SKM-1 treated with dmso at 0.1 percent for 144 hours (cell line): ENCODE measurements around the gene TRIM62.

ENCODE experiments used
- DNase-seq: peaks from one replicate; lab custom pipeline; 2025; ENCODE audit not compliant: unreplicated experiment; lab: John Stamatoyannopoulos, UW

Gene TRIM62

DNA sequence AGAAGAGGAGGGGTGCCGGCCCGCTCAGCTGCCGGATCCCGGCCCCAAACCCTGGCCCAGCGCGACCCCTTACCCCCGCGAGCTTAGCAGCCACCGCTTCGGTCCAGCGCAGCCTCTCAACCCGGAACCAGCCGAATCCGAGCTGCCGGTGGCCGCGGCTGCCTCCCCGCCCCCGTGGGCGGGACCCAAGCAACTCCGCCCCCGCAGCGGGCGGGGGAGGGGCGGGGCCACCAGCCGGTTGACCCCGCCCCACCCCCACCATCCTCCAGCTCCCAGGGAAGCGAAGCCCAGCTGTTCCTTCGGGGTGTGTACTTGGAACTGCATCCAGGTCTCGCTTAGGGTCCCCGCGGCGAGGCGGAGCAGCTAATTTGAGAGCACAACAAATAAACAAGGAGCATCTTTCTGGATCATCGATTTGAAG, at the start of gene TRIM62:
Gene TRIM62, minus strand, starts transcription at position 123 of the 421 bp plus-strand sequence. CDS start 611 bp downstream, outside the sequence.
- peak; percentile 21 for DNase-seq

DNA sequence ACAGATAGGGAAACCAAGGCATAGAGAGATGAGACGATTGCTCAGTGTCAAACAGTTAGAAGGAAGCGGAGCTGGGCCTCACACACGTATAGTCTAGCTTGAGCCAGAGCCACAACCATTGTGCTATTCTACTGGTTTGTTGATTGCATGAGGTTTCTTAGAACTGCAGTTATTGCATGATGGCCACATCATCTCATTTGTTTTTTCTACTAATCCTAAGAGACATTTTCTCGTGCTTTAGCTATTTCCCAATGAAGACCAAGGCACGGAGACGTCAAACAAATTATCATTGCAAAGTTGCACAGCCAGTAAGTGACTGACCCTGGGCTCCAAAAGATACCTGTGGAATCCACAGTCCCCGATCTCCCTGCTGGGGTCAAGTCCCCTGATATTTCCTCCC, 49.3 kb upstream of the TRIM62 start:
- no peak for DNase-seq

DNA sequence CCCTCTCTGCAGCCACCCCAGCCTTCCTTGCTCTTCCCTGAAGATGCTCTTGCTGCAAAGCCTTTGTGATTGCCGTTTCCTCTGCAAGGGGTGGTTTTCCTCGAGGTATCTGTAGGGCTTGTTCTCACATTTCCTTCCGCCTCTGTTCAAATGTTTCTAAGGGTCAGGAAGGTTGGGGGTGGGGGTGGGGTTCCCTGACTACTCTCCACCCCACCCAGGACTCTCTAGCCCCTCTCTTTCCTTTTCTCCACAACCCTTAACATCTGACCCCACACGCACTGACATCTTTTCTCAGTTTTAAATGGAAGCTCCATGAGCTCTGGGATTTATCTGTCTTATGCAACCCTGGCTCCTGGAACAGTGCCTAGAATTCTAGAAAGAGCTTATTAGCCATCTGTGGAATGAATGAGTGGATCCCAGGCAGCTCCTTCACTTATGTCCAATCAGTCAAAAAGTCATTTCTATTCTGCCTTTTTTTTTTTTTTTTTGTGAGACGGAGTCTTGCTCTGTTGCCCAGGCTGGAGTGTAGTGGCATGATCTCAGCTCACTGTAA, 47.2 kb upstream of the TRIM62 start:
- DNase-seq = no peak

DNA sequence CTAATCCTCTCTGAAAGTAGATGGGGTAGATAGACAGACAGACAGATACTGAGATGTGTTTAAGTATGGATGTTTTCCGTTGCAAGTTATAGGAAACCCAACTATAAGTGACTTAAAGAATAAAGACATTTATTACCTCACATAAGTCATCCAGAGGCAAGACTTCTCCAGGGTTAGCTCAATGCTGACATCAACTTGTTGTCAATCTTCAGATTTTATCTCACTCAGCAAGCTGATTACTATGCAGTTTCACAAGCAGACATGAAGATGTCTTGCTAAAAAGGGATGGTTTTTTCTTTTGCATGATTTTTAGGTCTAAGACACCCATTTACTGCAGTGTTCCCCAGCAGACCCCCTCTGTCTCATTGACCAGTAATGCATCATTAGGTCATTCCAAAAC, 43.7 kb upstream of the TRIM62 start:
- DNase-seq = no peak

DNA sequence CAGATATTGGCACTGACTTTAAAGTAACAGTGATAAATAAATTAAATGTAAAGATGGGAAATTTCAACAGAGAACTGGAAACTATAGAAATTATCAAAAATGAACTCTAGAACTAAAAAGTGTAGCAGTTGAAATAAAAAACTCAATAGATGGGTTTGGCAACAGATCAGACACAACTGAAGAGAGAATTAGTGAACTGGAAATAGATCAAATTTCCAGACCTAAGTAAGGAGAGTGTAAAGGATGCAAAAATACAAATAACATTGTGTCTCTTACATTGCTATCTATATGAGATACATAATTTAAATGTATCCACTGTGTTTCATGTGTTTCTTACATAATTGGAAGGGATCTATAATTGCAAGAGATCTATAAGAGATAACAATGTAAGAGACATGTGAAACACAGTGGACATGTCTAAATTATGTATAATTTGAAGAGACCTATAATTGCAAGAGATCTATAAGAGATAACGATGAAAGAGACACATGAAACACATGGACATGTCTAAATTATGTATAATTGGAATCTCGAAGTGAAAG, 42.4 kb upstream of the TRIM62 start:
- no peak for DNase-seq

DNA sequence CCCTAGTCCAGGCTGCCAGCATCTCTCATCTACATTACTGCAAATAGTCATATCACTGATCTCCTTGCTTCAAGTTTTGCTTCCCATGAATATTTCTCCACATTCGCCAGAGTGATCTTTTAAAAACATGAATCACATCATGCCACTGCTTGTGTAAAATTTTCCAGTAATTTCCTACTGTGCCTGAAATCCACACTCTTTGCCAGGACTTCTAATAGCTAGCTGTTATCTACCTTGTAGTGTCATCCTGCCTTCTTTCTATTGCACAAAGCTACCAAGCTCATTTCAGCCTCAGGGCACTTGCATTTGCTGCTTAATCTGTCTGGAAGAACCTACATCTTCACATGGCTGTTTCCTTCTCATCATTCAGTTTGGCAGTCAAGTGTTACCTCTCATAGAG, 40.5 kb upstream of the TRIM62 start:
- DNase-seq = no peak

DNA sequence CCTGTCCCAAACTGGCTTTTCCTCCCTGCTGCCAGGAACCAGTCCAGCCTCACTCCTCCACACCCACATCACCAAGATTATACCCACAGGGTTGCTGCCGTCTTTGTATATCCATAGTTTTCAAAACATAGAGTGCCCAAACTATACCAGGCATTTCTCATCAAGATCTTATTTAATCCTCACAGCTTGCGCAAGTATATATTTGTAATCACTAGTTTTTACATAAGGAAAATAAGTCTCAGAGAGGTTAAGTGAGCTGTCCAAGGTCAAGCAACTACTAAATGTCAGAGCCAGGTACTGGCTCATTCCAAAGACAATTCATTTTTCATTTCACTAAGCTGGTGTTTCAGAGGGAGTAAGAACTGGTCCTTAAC, 39.5 kb upstream of the TRIM62 start:
- DNase-seq = no peak

DNA sequence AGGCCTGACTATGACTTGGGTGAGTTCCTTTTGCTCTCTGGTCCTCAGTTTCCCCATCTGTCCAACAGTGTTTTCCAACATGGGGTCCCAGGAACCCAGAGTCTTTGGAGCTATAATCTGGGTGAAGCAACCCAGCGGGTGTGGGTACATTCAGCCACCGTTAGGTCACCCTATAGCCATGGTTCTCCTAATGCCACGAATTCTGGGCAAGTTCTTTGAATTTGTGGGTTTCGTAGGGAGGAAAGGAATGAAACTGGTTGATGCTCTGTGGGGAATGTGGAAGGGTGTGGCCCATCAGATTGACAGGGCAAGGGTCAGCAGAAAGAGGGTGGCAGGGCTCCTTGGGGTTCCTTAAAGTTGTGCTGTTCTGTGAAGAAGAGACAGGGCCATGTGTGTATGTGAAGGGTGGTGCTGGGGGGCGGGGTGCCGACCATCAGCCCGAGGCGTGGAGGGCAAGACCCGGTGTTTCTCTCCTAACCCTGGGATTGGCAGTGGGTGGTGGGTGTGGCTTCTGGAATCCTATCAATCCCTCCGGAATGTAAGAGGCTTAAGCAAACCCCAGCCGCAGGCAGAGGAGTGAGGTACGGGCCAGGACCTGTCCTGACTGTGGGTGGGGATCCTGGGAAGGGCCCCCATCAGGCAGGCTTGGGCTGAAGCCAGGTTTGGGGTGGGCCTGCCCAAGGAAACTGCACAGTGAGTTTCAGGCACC, 39.0 kb upstream of the TRIM62 start:
- DNase-seq = no peak

DNA sequence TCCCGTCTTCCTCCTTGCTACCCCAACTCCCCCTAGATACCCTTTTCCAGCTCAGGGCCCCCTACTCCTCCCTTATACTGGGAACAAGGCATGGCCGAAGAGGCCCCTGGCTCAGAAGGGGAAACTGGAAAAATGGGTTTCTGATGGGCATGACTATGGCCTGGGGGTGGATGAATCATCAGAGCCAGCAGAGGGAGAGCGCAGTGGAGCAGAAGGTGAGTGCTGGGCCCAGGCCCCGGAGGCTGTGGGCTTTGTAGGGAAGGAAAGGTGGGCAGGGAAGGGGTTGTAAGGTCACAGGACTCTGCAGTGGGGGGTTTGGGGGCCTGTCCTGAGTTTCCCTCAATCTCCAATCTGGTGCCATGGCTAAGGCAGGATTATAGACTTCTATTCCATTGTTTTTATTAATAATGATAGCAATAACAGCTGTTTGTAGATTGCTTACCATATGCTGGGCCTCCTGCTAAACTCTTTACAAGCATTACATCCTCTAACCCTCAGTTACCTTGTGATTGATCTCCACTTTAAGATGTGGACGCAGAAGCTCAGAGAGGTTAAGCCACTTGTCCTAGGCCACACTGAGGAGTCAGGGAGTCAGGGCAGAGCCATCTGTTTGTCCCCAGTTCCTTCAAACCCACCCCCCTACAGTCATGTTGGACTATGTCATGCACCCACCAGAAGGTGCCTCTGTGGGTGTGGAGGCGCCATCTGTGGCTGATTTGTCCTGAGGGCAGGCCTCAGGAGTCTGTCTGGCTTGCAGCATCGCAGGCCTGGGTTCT, 38.2 kb upstream of the TRIM62 start:
- DNase-seq = no peak

DNA sequence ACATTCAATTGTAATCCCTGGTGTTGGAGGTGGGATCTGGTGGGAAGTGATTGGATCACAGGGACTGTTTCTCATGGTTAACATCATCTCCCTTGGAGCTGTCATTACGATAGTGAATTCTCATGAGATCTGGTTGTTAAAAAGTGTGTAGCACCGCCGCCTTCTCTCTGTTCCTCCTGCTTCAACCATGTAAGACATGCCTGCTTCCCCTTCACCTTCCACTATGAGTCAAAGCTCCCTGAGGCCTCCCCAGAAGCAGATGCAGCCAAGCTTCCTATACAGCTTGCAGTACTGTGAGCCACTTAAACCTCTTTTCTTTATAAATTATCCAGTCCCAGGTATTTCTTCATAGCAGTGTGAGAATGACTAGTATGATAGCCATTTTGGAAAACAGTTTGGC, 30.1 kb upstream of the TRIM62 start:
- DNase-seq = no peak

DNA sequence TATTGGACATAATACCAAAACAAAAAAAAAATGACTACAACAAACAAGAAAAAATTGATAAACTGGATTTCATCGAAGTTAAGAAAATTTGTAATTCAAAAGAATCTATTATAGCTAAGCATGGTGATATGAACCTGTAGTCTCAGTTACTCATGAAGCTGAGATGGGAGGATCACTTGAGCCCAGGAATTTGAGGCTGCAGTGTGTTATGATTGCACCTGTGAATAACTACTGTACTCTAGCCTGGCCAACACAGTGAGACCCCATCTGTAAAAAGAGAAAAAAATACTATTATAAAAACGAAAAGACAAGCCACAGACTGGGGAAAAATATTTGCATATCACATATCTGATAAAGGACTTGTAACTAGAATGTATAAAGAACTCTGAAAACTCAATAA, 24.5 kb upstream of the TRIM62 start:
- DNase-seq = no peak

DNA sequence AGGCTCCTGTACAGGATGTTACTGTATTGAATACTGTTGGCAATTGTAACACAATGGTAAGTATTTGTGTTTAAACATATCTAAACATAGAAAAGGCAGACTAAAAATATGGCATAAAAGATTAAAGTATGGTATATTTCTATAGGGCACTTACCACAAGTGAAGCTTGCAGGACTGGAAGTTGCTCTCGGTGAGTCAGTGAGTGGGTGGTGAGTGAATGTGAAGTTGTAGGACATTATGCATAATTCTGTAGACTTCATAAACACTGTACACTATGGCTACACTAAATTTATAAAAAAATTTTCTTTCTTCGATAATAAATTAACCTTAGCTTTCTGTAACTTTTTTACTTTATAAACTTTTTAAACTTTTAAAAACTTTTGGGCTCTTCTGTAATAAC, 13.7 kb upstream of the TRIM62 start:
- DNase-seq = no peak

DNA sequence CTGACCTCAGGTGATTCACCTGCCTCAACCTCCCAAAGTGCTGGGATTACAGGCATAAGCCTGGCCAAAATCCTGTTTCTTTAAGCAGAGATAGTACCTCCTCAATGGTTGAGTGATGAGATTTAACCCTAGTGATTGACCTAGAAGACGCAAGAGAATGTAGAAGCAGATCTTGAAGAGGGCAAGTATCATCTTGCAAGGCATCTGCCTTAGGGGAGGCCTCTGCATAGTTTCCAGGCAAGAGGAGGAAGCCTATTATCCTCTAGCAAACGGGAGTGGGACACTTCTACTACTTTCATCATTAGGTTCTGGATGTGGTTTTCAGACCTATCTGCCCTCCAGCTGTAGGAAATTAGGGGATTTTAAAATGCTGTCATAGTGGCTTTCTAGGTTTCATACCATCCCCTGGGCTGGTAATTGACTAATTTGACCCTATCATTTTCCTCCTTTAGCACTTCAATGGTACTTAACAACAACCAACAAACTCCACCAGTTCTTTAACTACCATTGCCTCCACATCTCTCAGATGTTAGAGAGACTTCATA, 10.0 kb upstream of the TRIM62 start:
- no peak for DNase-seq

DNA sequence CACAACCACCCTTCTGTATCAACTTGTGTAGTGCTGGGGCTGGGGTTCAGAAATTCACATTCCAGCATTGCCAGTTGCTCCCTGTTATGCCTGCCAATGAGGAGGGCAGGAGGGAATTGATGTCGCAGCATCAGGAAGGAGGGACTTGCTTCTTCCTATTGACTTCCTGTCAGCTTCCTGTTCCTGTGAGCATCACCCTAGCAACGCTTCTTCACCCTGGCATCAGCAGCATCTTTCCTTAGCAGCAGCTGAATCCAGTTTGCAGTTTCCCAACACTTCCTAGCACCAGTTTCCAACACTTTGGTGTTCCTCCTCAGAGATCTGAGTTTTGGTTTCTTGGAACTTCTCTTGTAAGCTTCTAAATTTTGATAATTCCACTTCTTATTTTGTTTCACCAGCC, 8.9 kb upstream of the TRIM62 start:
- no peak for DNase-seq

DNA sequence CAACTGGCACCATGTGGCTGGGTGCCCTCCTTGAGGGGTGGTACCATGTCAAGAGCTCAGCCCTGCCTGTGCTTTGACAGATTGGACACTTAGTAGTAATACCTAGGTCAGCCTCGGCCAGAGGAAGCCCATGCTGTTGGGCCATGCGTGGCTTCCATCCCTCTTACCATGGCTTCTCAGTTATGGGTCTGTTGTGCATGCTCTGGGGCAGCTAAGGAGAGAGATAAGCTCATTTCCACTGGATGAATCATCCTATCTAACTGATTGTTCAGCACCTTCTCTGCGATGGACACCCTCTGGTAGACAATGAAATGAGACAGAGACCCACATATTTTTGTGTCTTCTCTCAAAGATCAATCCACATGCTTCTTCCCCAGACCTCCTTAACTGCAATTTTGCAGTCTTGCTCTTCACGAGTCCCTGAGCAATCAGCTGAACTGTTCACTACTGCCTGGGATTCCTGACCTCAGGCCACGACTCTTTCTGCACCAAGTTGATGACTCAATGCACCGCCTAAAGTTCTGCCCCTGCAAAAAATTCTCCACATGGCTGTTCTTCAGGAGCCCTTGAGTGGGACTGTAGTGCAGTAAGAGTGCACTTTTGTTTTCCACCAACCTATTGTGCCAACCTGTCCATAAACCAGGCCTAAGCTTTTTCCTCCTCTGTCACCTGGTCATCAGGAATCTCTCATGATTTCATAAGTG, 6.9 kb upstream of the TRIM62 start:
- no peak for DNase-seq

DNA sequence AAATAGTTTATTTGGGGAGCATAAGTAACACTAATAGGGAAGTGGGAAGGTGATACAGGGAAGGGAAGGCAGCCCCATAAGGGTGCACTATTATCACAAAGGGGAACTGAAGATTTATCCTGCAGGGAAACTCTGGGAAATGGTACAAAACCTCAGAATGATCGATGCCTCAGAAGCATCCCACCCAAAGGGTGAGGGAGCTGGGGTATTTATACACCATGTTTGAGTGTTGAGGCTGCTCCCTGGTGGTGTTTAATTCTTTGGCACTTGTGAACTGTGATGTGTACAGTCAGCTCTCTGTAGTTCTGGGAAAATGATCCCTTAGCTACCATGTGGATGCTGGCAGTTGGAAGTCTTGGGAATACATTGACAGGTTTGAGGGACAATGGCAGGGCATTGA, 5.1 kb upstream of the TRIM62 start:
- no peak for DNase-seq

DNA sequence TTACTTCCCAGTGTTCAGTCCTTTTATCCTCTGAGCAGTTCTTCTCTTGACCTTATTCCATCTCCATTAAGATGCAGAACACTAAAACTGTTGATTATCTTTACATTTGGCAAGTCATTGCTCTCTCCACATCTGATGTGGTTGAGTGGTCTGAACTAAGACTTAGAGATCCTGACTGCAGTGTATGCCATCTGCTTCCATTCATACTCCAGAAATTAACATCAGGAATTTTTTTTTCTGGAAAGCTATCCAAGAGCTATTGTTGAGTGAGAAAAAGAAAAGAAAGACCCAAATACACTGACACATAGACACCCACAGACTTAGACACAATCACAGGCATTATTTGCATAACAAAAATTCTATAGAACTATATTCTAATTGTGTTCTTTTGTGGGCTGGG, 3.7 kb upstream of the TRIM62 start:
- DNase-seq = no peak

DNA sequence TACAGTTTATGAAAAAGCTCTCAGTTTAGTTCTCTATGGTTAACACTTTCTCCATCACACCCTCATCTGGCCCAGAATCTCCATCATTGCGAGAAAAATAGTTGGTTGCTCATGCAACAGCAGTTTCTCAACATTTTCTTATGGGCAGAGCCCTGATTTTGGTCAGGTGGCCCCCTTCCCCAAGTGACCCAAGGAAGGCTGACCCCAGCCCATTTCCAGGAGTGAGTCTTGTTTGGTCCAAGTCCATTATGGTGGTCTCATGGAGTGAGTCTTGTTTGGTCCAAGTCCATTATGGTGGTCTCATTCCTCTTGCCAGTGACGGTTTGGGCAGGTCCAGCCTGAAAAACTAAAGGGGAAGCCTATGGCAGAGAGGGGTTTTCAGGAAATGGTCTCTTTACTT, 1.5 kb upstream of the TRIM62 start:
- no peak for DNase-seq

DNA sequence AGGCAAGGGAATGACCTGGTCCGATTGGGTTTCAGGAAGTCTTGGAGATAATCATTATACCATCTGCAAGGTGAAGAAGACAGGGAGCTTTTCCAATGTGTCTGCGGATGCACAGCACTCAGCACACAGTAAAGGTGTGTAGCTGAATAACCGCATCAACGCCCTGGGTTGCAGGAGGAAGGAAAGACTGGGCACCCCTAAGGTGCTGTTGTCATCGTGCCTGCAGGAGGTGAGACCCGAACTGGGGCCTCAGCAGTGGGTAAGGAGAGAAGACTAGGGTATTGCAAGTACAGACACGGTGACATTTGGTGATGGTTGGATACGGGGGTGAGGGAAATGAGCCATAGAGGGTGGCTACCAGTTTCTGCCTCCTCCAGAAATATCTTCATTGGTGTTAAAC, 1.1 kb upstream of the TRIM62 start:
- DNase-seq = no peak

DNA sequence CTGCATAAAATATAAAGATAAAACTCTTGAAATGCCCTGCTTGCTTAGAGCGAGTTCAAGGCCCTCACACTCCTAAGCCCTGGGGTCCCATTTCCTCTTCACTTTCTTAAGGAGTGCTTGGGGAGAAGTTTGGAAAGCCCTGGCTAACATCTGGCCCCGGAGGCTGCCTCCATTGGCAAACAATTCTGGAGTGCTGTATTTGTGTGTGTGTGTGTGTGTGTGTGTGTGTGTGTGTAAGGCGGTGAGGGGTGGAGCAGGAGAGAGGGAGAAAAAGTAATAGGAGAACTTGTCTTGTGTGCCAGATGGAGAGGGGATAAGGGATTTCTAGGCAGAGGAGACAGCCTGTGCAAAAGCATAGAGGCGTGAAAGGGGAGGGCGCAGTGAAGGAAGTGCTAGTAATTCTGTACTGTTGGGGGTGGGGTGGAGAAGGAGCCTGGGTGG, 578 bp upstream of the TRIM62 start:
- no peak for DNase-seq
